Ectodermal cell (in vitro differentiated cells): ENCODE results near the gene OR4K15.

Source experiments
- H3K27ac ChIP-seq: 2 replicates; pipeline ENCODE4 v1.7.0; 2013; ENCODE audit warnings: mild to moderate bottlenecking, low read depth, low read length; ENCODE audit not compliant: insufficient read depth, poor library complexity, severe bottlenecking
- H3K27me3 ChIP-seq: 2 replicates; pipeline ENCODE4 v1.7.0; 2013; ENCODE audit warnings: mild to moderate bottlenecking, low read length; ENCODE audit not compliant: insufficient read depth, control insufficient read depth, poor library complexity, severe bottlenecking
- H3K36me3 ChIP-seq: one replicate; pipeline ENCODE4 v1.7.0; 2013; ENCODE audit warnings: low read length; ENCODE audit not compliant: control insufficient read depth, insufficient read depth
- H3K4me1 ChIP-seq: one replicate; pipeline ENCODE4 v1.7.0; 2013; ENCODE audit warnings: low read length; ENCODE audit not compliant: control insufficient read depth, insufficient read depth
- H3K4me3 ChIP-seq: 2 replicates; pipeline ENCODE4 v1.7.0; 2013; ENCODE audit warnings: low read depth, low read length, control low read depth; ENCODE audit not compliant: insufficient read depth
- H3K9me3 ChIP-seq: 2 replicates; pipeline ENCODE4 v1.7.0; 2013; ENCODE audit warnings: mild to moderate bottlenecking, low read length, moderate library complexity; ENCODE audit not compliant: control insufficient read depth
- WGBS, 2 experiments: methylation state at CpG; one replicate each; pipeline ENCODE4 v1.1.7; 2013; ENCODE audit warnings: missing lambda C conversion rate in 2 of 2; 5-methylcytosine and 5-hydroxymethylcytosine counted together

Gene OR4K15

DNA sequence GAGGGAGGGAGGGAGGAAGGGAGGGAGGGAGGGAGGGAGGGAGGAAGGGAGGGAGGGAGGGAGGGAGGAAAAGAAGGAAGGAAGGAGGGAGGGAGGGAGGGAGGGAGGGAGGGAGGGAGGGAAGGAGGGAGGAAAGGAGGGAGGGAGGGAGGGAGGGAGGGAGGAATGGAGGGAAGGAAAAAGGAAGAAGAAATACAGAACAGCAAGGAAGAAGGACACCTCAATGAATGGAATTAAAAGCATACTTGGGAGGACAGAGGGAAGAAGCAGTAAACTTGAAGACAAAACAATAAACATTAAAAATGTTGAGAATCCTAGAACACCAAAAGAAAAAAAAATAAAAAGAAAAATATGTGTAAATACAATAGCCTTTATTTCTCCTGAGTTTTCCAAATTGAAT is 32.8 kb downstream of the OR4K15 start:
- no peaks in the 10 kb centered on the region for H3K27me3 ChIP-seq
- H3K9me3 ChIP-seq: peaks cover 12% of the 10 kb centered on the region
- H3K4me1 ChIP-seq: no peaks in the 10 kb centered on the region
- H3K27ac ChIP-seq: no peak overlapping the region
- no peak overlapping the region for H3K4me3 ChIP-seq
- no peaks in the 10 kb centered on the region for H3K36me3 ChIP-seq

DNA sequence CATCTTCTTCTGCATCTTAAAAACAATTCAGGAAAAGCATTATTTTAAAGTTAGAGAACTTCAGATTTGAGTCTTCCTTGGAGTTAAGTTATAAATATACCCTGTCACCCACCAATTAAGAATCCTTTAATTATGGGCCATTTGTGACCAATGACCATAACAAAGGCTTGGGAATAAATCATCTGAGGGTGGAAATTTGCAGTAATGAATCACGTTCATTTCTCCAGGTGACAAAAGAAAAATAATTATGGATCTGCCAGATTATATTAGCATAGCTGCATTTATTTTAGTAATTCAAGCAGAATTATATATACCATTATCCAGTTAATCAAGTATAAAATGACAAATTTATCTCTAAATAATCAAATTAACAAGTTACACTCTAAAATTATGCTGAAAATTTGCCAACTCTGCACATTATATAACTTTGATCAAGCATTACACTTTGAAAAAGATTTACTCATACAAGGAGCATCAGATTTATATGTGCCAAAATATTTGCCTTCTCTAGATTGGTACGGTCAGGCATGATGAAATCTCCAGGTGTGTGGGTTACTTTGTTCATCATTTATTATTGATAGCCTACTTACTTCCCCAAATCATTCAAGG is 44.0 kb downstream of the OR4K15 start, which contains the start of gene OR4K14:
Gene OR4K14, minus strand, starts transcription at position 51 of the 609 bp plus-strand sequence. CDS start 4,114 bp downstream, outside the sequence.
- Histone ChIP-seq H3K27me3 (no peaks in the 10 kb centered on the region), H3K4me3 (no peak within 1 kb of the TSS), H3K36me3 (no peaks in the 10 kb centered on the region), H3K27ac (no peak within 1 kb of the TSS), H3K9me3 (peaks cover 27% of the 10 kb centered on the region), H3K4me1 (no peaks in the 10 kb centered on the region)
- 60 to 63% methylated on average over 1 of the region's 2 CpGs for WGBS, 2 experiments
